RCC 7860 (cell line): Measurements from ENCODE around the gene FOXN3.

Source experiments
- DNase-seq: peaks from one replicate; pipeline ENCODE4 v3.0.0-alpha.2; 2015; ENCODE audit warnings: low spot score
- FAIRE-seq: peaks from 2 replicates; lab custom pipeline; 2012; peaks lifted over from hg19 to GRCh38; lab: Jason Lieb, UNC

The FOXN3 gene

GRCh38 chr14:89417091-89417464 lies at the start of gene FOXN3:
TSS of gene FOXN3 (minus strand) at chr14:89417233. CDS start at chr14:89412476, 4,757 bp downstream.
- DNase-seq, result peak; percentile 53
- FAIRE-seq, result no peak

GRCh38 chr14:89466484-89466883 lies 49.5 kb upstream of the FOXN3 start:
- no peak for DNase-seq
- no peak for FAIRE-seq

- DNase-seq (no peak), FAIRE-seq (no peak)
Measured at GRCh38 chr14:89465876-89466275, 48.8 kb upstream of the FOXN3 start.

GRCh38 chr14:89461256-89461655 lies 44.2 kb upstream of the FOXN3 start:
- no peak for DNase-seq
- FAIRE-seq, result no peak

GRCh38 chr14:89458713-89459420 lies 41.8 kb upstream of the FOXN3 start:
- no peak for FAIRE-seq
- DNase-seq, result no peak

- DNase-seq (no peak), FAIRE-seq (no peak)
Measured at GRCh38 chr14:89457007-89457406, 40.0 kb upstream of the FOXN3 start.

GRCh38 chr14:89455412-89455811 lies 38.4 kb upstream of the FOXN3 start:
- FAIRE-seq (no peak), DNase-seq (no peak)

- FAIRE-seq (no peak), DNase-seq (no peak)
Measured at GRCh38 chr14:89454996-89455395, 38.0 kb upstream of the FOXN3 start.

GRCh38 chr14:89452281-89452680 lies 35.2 kb upstream of the FOXN3 start:
- FAIRE-seq (no peak), DNase-seq (no peak)

GRCh38 chr14:89451229-89451628 lies 34.2 kb upstream of the FOXN3 start:
- FAIRE-seq, result no peak
- DNase-seq, result no peak

GRCh38 chr14:89447182-89447944 lies 30.3 kb upstream of the FOXN3 start:
- DNase-seq (no peak), FAIRE-seq (no peak)

GRCh38 chr14:89445273-89445973 lies 28.4 kb upstream of the FOXN3 start:
- no peak for DNase-seq
- FAIRE-seq, result no peak

- no peak for DNase-seq
- FAIRE-seq, result no peak
Measured at GRCh38 chr14:89444516-89445125, 27.6 kb upstream of the FOXN3 start.

GRCh38 chr14:89444044-89444443 lies 27.0 kb upstream of the FOXN3 start:
- DNase-seq, result no peak
- FAIRE-seq, result no peak

GRCh38 chr14:89443042-89443629 lies 26.1 kb upstream of the FOXN3 start:
- no peak for DNase-seq
- FAIRE-seq, result no peak

- FAIRE-seq (no peak), DNase-seq (no peak)
Measured at GRCh38 chr14:89442280-89442679, 25.2 kb upstream of the FOXN3 start.

GRCh38 chr14:89440986-89441909 lies 24.2 kb upstream of the FOXN3 start:
- DNase-seq, result no peak

GRCh38 chr14:89435892-89436656 lies 19.0 kb upstream of the FOXN3 start:
- FAIRE-seq, result no peak

More at GRCh38 chr14:89440986-89441909, 24.2 kb upstream of the FOXN3 start:
- FAIRE-seq, result no peak

GRCh38 chr14:89435492-89435891 lies 18.5 kb upstream of the FOXN3 start:
- no peak for DNase-seq
- FAIRE-seq, result no peak

More at GRCh38 chr14:89435892-89436656, 19.0 kb upstream of the FOXN3 start:
- DNase-seq, result no peak
